ENCODE measurements around the gene LIN7B. TPM values are rescaled to one million over a fixed set of nuclear protein-coding genes. Genes with fewer than 3 reads are reported as not detected.

Gene LIN7B
- total RNA-seq, 1 donor from 2014 or later = 9.8 TPM

DNA sequence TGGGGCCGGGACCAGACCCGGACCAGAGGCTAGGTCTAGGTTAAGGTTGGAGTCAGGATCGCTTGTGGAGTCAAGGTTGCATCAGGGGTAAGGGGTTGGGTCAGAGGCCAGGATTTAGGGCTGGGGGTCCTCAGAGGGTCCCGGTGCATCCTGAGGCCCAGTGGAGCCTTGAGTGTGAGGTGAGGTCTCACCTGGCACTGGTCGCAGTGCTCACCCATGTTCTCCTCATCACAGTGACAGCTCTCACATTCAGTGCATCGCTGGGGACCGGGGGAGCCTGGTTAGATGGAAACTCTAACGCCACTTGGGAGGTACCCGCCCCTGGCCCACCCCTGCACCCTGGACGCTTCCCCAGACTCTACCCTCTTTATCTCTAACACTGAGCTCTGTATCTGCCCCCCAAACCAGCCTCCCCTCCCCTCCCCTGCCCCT, 38.0 kb downstream of the LIN7B start:
- Mint-ChIP-seq H3K4me3 (peak overlapping the region; percentile 89), H3K9me3 (peaks cover 10% of the 10 kb centered on the region), H3K27ac (no peak overlapping the region), H3K4me1 (peaks cover 32% of the 10 kb centered on the region), H3K27me3 (ENCODE audit: low read depth) (no peaks in the 10 kb centered on the region), H3K36me3 (no peaks in the 10 kb centered on the region)
- TF ChIP-seq, protein P1, sequence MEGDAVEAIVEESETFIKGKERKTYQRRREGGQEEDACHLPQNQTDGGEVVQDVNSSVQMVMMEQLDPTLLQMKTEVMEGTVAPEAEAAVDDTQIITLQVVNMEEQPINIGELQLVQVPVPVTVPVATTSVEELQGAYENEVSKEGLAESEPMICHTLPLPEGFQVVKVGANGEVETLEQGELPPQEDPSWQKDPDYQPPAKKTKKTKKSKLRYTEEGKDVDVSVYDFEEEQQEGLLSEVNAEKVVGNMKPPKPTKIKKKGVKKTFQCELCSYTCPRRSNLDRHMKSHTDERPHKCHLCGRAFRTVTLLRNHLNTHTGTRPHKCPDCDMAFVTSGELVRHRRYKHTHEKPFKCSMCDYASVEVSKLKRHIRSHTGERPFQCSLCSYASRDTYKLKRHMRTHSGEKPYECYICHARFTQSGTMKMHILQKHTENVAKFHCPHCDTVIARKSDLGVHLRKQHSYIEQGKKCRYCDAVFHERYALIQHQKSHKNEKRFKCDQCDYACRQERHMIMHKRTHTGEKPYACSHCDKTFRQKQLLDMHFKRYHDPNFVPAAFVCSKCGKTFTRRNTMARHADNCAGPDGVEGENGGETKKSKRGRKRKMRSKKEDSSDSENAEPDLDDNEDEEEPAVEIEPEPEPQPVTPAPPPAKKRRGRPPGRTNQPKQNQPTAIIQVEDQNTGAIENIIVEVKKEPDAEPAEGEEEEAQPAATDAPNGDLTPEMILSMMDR (IDR thresholded peaks at IDR 0.05; ENCODE audit: unreplicated experiment) = no peak
- no peak for DNase-seq (ENCODE audit: low spot score in 2 of 2, unreplicated experiment in 2 of 2)

DNA sequence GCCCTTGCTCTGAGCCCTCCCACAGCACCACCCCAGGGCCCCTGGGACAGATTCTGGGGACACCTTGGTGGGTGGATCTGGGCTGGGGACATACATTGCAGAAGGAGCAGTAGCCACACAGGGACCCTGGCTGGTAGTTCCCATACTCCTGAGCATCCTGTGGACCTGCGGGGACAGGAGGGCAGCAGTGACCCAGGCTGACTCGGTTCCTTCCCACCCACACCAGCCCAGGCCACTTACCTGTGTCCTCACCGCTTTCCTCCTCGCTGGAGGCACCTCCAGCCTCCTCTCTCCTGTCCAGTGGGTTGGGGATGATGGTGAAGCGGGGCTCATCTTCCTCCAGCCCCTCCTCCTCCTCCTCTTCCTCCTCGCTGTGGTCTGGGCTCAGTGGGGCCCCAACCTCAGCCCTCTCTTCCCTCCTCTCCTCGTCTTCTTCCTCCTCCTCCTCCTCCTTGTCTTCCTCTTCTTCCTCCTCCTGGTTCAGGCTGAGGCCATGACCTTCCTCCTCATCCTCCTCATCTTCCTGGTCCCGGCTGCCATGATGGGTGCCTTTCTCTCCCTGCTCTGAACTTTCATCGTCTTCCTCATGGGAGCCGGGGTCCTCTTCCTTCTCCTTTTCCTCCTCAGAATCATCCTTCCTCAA, 39.1 kb downstream of the LIN7B start:
- Mint-ChIP-seq H3K27me3 (ENCODE audit: low read depth) (no peaks in the 10 kb centered on the region), H3K27ac (no peak overlapping the region), H3K4me3 (no peak overlapping the region), H3K4me1 (peaks cover 34% of the 10 kb centered on the region), H3K9me3 (peaks cover 10% of the 10 kb centered on the region), H3K36me3 (no peaks in the 10 kb centered on the region)
- TF ChIP-seq, protein P1 (IDR thresholded peaks at IDR 0.05; ENCODE audit: unreplicated experiment) = no peak
- DNase-seq (ENCODE audit: low spot score in 2 of 2, unreplicated experiment in 2 of 2) = no peak

DNA sequence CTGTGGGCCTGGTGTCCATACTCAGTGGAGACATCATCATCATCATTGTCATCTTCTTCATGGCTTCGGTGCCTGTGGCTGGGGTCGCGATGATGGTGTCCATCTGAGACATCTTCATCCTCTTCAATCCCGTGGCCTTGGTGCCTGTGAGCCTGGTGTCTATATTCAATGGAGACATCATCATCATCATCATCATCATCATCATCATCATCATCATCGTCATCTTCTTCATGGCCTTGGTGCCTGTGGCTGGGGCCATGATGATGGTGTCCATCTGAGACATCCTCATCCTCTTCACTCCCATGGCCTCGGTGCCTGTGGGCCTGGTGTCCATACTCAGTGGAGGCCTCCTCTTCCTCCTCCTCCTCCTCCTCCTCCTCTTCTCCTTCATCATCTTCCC, 40.1 kb downstream of the LIN7B start:
- H3K36me3 Mint-ChIP-seq = no peaks in the 10 kb centered on the region
- TF ChIP-seq, protein P1 (IDR thresholded peaks at IDR 0.05; ENCODE audit: unreplicated experiment) = no peak
- peaks cover 10% of the 10 kb centered on the region for H3K9me3 Mint-ChIP-seq
- H3K27ac Mint-ChIP-seq = no peak overlapping the region
- H3K4me3 Mint-ChIP-seq = no peak overlapping the region
- DNase-seq (ENCODE audit: low spot score in 2 of 2, unreplicated experiment in 2 of 2) = no peak
- no peaks in the 10 kb centered on the region for H3K27me3 Mint-ChIP-seq (ENCODE audit: low read depth)
- peaks cover 32% of the 10 kb centered on the region for H3K4me1 Mint-ChIP-seq

DNA sequence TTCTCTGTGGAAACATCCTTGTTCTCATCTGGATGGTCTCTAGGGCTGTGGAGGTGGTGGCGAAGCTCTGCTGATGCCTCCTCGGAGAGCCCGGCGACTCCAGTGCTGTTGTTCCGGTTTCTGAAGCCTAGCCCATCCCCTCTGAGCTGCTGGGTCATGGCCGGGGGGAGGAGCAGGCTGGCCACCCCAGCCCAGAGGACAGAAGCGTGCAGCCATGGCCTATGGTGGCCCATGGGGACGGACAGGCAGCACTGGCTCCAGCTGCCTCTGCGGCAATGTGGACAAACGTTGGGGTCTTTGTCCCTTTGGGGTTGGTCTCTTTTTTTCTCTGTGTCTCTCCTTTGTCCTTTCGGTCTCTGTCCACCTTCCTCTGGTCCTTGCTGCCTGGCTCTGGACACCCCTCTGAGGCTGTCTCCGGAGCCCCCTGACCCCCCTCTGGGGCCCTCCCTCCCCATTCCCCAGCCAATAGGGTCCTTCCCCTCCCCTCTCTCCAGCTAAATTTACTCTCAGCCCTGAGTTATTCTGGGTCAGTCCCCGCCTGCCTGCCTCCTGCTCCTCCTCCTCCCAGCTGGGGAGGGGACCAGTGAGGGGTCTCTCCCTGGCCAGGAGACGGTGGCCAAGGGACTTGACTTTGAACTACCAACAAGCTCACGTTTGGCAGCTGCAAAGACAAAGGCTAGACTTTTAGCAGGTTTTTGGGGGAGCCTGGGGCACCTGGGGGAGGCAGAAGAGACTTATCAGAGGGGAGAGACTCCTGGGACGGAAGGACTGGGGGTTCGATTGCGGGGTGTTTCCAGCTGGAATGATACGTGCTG, 41.0 kb downstream of the LIN7B start, which contains the start of gene HRC:
TSS of gene HRC (minus strand) at position 392 of the 815 bp plus-strand sequence. CDS start at position 233, 159 bp downstream.
- DNase-seq (ENCODE audit: low spot score in 2 of 2, unreplicated experiment in 2 of 2) = no peak
- Mint-ChIP-seq H3K27me3 (ENCODE audit: low read depth) (no peaks in the 10 kb centered on the region), H3K4me1 (peaks cover 34% of the 10 kb centered on the region), H3K27ac (peak within 1 kb of the TSS; percentile 91), H3K9me3 (peaks cover 10% of the 10 kb centered on the region), H3K4me3 (peak within 1 kb of the TSS; percentile 50), H3K36me3 (no peaks in the 10 kb centered on the region)
- TF ChIP-seq, protein P1 (IDR thresholded peaks at IDR 0.05; ENCODE audit: unreplicated experiment) = no peak

DNA sequence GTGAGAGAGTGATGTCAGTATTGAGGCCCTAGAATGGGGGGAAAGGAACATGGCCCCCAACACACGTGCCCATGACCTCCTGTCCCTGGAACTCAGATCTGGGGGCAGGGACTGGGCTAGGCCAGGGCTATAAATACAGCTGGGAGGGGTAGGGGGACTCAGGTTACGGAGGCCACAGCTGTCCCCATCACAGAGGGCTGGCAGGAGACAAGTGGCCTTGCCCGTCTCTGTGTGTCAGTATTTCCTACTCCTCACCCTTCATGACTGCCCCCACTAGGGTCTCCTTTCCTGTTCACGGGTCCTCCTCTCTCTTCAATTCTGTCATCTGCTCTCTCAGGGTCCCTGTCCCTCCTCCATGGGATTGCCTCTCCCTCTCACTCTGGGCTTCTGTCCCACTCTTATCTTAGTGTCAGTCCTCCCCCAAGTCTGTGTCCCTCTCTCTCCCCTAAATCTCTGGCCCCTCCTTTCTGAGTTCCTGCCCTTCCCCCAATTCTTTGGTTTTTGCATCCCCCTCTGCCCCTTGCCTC, 41.7 kb downstream of the LIN7B start:
- TF ChIP-seq, protein P1 (IDR thresholded peaks at IDR 0.05; ENCODE audit: unreplicated experiment) = no peak
- DNase-seq (ENCODE audit: low spot score in 2 of 2, unreplicated experiment in 2 of 2) = no peak
- peaks cover 32% of the 10 kb centered on the region for H3K4me1 Mint-ChIP-seq
- no peaks in the 10 kb centered on the region for H3K27me3 Mint-ChIP-seq (ENCODE audit: low read depth)
- peak overlapping the region; percentile 50 for H3K4me3 Mint-ChIP-seq
- H3K36me3 Mint-ChIP-seq = peaks cover 5% of the 10 kb centered on the region
- H3K27ac Mint-ChIP-seq = peak overlapping the region; percentile 91
- peaks cover 10% of the 10 kb centered on the region for H3K9me3 Mint-ChIP-seq

All from mesothelial cell of epicardium (in vitro differentiated cells).